GM19351 (cell line): ENCODE results near the gene REEP6.
"Not testable (repeated sequence)": the region's sequence is repeated elsewhere in the genome, so short reads cannot be mapped to it uniquely, and the experiment has no call there.

Source experiments
- ATAC-seq: cut with Tn5 transposase; IDR thresholded peaks from one replicate; pipeline ENCODE4 v1.9.1; 2021; ENCODE audit warnings: mild to moderate bottlenecking, moderate library complexity; ENCODE audit not compliant: unreplicated experiment

Gene REEP6

DNA sequence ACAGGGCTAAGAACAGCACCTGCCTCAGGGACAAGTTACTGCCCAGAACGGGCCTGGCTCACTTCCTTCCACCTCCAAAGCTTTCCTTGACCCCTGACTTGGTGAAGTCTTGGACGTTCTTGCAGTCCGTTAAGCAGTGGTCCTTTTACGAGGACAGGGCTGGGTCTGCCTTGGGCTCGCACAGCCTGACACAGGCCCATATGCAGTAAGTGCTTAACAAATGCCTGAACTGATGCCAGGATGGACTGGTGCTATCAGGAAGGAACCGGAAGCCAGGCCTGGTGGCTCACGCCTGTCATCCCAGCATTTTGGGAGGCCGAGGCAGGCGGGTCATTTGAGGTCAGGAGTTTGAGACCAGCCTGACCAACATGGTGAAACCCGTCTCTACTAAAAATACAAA lies 31.1 kb downstream of the REEP6 start:
- ATAC-seq: no peak

DNA sequence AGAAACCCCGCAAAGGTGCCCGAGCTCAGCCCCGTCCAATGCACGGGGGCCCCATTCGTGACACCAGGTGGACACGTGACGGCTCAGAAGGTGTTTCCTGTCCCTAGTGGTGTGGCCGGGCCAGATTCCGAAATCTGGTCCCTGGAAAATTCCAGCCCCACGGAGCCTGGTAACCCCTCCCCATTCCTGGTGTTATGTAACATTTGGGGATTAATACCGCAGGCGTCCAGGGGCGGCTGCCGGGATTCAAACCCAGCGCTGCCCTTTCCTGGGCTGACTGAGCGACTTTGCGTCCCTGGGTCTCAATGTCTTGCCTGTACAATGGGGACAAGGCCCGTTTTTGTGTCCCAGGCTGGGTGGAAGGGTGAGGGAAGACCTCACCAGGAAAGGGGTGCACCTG lies 31.9 kb downstream of the REEP6 start:
- no peak for ATAC-seq

DNA sequence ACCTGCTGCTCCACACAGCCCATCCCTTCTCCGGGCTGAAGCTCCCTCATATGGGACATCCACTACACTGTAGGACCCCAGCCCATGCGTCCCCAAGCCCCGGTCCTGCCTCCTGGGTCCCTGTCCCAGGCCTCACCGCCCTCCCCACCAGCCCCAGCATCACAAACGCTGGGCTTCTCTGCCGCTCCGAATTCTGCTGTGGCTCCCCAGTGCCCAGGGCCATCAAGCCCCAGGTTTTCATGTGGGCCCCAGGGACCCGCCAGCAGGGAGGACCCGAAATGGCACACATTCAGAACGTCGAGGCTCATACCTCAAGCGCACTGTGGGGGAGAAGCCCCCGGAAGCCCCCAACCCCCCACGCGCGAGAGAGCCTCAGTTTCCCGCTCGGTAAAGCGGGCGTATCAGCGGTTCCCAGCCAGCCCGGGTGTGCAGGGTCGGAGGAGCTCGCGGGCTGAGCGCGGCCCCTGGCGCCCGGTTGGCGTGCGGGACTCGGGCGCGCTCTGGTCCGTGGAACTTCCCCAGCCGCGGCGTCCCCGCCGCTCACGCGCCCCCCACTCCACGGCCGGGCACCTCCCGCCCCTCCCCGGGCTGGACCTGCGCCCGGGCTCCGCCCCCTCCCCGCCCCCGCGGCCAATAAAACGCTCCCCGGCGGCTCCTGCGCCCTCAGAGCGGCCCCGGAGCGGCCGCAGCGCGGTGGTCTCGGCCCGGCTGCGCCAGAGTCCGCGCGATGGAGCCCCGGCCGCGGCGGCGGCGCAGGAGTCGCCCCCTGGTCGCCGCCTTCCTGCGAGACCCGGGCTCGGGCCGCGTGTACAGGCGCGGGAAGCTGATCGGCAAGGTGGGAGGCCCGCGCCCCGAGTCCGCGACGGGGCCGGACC lies 32.7 kb downstream of the REEP6 start, which contains the start of gene PLK5:
Gene PLK5 (plus strand): TSS at position 666 of the 875 bp plus-strand sequence. CDS start 2,920 bp downstream, outside the sequence.
- no peak for ATAC-seq

DNA sequence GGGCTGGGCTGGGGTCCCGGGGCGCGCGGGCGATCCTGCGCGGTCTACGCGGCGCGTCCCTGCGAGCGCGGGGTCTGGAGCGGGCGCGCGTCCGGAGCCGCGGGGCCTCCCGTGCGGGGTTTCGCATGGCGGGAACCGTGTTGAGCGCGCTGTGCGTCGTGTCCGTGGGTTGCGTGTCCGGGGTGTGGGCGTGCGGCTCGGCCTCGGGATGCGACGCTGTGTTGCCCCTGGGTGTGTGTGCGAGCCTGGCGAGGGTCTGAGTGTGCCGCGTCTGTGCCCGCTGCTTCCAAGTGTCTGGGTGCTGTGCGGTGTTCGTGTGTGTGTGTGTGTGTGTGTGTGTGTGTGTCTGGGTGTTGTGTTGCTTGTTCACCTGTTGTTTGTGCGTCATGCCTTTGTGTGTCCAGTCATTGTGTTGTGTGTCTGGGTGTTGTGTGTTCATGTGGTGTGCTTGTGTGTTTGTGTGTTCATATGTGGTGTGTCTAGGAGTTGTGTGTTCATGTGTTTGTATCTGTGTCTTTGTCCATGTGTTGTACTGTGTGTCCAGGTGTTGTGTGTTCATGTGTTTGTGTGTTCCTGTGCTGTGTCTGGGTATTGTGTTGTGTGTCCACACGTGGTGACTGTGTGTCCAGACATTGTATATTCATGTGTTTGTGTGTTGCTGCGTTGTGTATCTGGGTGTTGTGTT lies 33.4 kb downstream of the REEP6 start:
- ATAC-seq: no peak

DNA sequence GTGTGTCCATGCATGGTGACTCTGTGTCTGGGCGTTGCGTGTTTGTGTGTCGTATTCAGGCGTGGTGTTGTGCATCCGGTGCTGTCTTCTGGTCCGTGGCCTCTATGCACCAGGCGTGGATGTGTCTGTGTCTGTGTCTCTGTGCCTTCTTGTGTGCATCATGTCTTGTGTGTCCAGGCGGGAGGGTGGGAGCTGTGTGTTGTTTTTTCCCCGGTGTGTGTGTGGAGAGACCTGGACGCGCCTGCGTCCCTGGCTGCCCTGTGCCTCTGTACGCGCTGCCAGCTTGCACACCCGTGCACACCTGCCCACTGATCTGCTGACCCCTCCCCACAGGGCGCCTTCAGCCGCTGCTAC lies 34.0 kb downstream of the REEP6 start:
- no peak for ATAC-seq

DNA sequence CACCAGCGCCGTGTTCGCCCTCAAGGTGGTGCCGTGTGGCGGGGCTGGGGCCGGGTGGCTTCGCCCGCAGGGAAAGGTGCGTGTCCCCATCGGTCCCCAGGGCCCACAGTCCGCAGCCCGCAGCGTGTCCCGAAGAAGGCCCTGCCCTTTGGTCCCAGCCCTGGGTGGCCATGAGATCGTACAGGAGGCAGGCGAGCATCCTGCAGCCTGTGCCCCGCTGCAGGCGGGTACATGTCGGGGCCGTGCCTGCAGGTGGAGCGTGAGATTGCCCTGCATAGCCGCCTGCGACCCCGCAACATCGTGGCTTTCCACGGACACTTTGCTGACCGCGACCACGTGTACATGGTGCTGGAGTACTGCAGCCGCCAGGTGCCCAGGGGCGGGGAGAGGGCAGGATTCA lies 34.4 kb downstream of the REEP6 start:
- no peak for ATAC-seq

DNA sequence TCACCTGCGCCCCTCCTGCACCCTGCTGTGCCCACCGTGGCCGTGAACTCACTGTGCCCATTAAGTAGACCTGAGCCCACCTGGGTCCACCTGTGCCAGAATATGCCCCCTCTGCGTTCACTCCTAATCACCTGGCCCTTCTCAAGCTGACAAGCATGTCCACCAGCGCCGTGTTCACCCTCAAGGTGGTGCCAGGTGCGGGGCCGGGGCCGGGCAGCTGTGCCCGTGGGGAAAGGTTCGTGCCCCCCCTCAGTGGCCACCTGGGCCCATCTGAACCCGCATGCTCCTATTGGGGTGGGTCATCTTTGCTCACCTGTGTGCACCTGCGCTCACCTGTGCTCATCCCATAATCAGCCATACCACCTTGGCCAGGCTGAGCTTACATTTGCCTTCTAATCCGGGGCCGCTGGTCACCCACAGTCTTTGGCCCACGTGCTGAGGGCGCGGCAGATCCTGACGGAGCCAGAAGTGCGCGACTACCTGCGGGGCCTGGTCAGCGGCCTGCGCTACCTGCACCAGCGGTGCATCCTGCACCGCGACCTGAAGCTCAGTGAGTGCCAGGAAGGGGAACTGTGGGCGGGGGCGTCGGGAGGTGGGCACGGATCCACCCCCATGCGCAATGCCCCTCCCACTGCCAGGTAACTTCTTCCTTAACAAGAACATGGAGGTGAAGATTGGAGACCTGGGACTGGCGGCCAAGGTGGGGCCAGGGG lies 35.2 kb downstream of the REEP6 start:
- ATAC-seq: no peak

DNA sequence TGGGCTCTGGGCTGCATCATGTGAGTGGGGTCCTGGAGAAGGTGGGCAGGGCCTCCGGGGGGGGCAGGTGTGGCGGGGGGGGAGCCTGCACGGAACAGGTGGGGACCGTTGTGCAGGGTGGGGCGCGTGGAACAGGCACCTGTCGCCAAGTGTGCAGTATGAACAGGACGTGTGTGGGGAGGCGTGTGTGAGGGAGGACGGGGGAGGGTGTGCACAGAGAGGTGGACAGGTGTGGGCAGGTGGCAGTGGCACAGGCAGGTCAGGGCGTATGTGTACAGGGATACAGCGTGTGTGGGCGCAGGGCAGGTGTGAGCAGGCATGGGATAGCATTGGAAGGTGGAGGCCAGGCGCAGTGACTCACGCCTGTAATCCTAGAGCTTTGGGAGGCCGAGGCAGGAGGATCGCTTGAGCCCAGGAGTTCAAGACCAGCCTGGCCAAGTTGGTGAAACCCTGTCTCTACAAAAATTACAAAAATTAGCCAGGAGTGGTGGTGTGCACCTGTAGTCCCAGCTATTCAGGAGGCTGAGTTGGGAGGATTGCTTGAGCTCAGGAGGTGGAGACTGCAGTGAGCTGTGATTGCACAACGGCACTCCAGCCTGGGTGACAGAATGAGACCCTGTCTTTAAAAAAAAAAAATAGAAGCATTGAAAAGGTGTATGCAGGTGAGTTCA lies 36.1 kb downstream of the REEP6 start:
- ATAC-seq: no peak

DNA sequence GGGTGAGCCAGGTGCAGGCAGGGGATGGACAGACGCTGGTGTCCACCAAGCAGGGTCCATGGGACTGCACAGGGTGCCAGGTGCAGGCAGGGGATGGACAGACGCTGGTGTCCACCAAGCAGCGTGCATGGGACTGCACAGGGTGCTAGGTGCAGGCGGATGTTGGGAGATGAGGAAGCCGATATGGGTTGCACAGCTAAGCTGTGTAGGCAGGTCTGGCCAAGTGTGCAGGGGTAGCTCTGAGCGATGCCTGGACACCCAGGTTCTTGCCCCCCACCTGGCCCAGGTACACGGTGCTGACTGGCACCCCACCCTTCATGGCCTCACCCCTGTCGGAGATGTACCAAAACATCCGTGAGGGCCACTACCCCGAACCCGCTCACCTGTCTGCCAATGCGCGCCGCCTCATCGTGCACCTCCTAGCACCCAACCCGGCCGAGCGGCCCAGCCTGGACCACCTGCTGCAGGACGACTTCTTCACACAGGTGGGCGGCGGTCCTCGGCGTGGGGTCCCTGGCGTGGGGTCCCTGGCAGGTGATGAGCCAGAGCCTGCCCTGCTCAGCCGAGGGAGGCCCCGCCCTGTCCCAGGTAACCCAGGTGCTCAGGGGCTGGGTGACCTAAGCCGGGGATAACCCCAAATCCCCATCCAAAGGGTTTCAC lies 36.8 kb downstream of the REEP6 start:
- no peak for ATAC-seq

DNA sequence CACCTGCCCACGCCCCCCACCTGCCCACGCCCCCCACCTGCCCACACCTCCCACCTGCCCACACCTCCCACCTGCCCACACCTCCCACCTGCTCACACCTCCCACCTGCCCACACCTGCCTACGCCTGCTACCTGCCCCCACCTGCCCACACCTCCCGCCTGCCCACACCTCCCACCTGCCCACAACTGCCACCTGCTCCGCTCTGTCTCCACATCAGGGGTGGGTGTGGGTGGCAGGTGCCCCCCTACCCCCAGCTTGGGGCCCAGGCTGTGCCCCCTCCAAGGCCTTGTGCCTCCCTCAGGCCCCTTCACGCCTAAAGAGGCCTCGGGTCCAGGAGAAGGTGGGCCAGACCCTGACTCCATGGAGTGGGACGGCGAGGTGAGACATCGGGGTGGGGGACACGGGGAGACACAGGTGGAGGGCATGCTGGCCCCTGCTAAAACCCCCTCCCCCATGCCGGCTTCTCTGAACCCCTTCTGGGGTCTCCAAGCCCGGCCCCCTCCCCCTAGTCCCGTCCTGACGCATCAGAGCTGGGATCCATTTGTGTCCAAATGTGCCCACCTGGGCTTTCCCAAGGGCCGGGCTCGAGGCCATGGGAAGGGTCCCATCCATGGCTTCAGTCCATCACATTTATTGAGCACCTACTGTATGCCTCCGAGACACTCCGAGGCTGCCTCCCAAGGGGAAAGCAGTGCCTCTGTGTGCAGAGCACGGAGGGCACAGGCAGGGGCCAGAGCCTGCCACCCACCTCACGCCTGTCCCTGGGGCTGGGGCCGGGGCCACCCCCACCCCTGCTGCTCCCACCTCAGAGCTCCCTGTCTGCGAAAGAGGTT lies 37.8 kb downstream of the REEP6 start:
- ATAC-seq: no peak

DNA sequence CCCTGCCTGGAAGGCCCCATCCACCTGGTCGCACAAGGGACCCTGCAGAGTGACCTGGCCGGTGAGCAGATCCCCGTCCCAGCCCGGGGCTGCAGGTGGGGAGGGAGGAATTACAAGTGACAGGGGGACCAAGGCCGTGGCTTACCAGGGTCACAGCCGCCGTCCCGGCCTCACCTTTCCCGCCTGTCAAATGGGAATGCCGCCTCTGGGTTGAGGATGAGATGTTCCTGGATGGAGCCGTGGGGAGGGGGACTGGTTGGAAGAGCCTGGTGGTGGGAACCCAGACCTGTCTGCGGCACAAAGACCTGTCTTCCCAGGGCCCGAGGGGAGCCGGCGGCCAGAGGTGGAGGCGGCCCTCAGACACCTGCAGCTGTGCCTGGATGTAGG lies 38.4 kb downstream of the REEP6 start:
- ATAC-seq: no peak

DNA sequence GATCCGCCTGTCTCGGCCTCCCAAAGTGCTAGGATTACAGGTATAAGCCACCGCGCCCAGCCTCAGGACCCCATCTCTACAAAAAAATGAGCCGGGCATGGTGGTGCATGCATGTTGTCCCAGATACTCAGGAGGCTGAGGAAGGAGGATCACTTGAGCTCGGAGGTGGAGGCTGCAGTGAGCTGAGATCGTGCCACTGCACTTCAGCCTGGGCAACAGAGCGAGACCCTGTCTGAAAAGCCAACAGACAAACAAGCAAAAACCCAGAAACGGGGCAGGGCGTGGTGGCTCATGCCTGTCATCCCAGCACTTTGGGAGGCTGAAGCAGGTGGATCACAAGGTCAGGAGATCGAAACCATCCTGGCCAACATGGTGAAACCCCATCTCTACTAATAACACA lies 39.9 kb downstream of the REEP6 start:
- not testable (repeated sequence) for ATAC-seq

DNA sequence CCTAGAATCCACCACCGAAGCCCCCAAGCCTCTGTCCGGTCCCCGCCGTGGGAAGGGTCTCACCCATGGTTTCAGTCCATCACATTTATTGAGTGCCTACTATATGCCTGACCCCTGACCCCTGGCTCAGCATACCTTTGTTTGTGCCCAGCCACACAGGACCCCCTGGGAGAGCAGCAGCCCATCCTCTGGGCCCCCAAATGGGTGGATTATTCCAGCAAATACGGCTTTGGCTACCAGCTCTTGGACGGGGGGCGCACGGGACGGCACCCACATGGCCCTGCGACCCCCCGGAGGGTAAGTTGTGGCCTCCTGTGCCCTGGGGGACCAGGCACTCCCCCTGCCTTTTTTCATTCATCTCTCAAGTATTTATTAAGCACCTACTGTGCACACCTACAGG lies 40.6 kb downstream of the REEP6 start:
- no peak for ATAC-seq

DNA sequence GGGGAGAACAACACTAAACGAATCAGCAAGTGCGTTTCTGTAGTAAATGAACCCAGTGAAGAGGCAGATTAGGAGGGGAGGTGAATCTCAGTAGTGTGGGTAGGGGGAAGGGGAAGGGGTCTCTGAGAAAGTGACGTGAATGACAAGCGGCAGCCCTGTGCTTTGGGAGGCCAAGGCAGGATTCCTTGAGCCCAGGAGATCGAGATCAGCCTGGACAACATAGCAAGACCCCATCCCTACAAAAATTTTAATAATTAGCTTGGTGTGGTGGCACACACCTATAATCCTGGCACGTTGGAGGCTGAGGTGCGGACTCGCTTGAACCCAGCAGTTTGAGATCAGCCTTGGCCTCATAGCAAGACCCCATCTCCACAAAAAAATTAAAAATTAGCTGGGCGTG lies 41.0 kb downstream of the REEP6 start:
- no peak for ATAC-seq

DNA sequence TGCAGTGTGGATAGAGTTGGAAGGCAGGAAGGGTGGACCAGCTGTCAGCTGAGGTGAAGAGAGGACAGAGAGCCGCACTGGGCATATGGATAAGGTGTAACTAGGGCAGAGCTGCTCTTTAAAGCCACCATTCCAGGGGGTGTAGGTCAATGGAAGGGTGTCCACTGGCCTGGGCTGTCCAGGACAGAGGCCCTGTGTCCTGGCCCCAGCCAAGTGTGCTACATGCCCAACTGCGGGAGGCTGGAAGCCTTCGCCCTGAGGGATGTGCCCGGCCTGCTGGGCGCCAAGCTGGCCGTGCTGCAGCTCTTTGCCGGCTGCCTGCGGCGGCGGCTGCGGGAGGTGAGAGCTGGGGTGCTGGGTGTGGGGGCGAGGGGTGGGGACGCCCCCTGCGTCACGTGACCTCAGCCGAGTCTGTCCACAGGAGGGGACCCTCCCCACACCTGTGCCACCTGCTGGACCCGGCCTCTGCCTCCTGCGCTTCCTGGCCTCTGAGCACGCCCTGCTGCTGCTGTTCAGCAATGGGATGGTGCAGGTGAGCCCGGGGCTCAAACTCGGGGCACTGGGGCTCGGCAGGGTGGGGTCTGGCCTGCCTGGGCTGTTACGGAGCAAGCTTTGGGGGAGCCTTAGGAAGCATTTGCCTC lies 42.6 kb downstream of the REEP6 start:
- no peak for ATAC-seq

DNA sequence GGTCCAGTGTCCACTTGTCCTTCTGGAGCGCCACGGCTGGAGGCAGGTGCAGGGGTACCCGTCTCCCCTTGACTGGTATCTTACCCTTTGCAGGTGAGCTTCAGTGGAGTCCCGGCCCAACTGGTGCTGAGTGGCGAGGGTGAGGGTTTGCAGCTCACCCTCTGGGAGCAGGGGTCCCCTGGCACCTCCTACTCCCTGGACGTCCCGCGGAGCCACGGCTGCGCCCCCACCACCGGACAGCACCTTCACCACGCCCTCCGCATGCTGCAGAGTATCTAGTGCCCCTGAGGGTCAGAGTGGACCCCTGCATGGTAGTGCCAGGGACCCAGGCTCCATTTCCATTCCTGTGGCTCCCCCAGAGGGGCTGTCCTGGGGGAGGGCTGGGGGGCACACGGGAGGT lies 44.0 kb downstream of the REEP6 start:
- ATAC-seq: no peak

DNA sequence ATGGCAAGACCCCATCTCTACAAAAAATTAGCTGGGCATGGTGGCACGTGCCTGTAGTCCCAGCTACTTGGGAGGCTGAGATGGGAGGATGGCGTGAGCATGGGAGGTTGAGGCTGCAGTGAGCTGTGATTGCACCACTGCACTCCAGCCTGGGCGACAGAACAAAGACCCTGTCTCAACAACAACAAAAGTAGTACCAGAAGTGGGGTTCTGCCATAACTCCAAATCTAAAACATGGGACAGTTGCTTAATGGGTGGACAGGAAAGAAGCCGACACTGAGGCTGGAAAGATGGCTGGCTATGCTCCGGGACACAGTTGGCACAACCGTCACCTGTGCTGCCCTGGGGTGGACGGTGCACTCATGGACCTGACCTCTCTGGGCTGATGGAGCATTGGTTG lies 44.7 kb downstream of the REEP6 start:
- ATAC-seq: not testable (repeated sequence)

DNA sequence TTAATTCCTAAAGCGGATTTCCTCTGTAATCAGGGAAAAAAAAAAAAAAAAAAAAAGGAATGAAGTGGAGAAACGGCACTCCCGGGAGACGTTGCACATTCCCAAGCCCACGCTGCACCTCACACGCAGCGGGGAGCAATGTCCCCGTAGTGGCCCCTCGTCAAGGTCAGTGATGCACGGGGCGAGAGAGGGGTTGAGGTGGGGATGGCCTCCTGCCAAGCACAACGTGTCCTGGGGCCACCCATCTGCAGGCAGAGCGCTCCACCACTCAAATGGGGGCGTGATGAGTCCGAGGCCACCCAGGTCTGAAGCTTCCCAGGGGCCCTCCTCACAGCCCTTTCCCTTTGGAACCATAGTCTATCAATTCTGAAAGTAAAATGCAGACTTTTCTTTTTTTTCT lies 48.0 kb downstream of the REEP6 start:
- no peak for ATAC-seq

DNA sequence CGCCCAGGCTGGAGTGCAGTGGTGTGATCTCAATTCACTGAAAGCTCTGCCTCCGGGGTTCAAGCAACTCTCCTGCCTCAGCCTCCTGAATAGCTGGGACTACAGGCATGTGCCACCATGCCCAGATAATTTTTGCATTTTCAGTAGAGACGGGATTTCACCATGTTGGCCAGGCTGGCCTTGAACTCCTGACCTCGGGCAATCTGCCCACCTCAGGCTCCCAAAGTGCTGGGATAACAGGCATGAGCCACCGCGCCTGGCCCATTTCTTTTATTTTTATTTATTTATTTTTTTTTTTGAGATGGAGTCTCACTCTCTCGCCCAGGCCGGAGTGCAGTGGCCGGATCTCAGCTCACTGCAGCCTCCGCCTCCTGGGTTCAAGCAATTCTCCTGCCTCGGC lies 48.8 kb downstream of the REEP6 start:
- ATAC-seq: not testable (repeated sequence)
